Measurements from ENCODE around the gene SUMO1.

GRCh38 chr2:202215179-202215578 is 23.2 kb downstream of the SUMO1 start:
- no peak for TF ChIP-seq TARDBP (IDR thresholded peaks at IDR 0.05)
- no peak for TF ChIP-seq CTBP1 (IDR thresholded peaks at IDR 0.05; ENCODE audit: borderline replicate concordance)
- TF ChIP-seq FOXK2 (IDR thresholded peaks at IDR 0.05): no peak
- TF ChIP-seq ELF4 (IDR thresholded peaks at IDR 0.05): no peak
- TF ChIP-seq FOXM1 (IDR thresholded peaks at IDR 0.05; ENCODE audit: borderline replicate concordance): no peak
- no peak for TF ChIP-seq FOXA1 (IDR thresholded peaks at IDR 0.05)
- no peak for TF ChIP-seq SUZ12 (IDR thresholded peaks at IDR 0.05)
